Activated CD8-positive, alpha-beta memory T cell treated with anti-CD3 and anti-CD28 coated beads for 36 hours (primary cell): ENCODE data around the gene DMRT1. TPM values are rescaled to one million over a fixed set of nuclear protein-coding genes. Genes with fewer than 3 reads are reported as not detected.
"Not testable (repeated sequence)": the region's sequence is repeated elsewhere in the genome, so short reads cannot be mapped to it uniquely, and the experiment has no call there.

Source experiments
- CTCF ChIA-PET: fragments of 350-600 bp; sonication (Branson Sonifier 250); formaldehyde crosslinking; loops from one replicate; lab custom pipeline; 2021; ENCODE audit warnings: antibody characterized with exemption; lab: Charles Lee
- POLR2A ChIA-PET: fragments of 350-600 bp; sonication (Branson Sonifier 250); formaldehyde crosslinking; loops from one replicate; lab custom pipeline; 2021; ENCODE audit warnings: antibody characterized with exemption; lab: Charles Lee
- total RNA-seq, 2 experiments: library from RNA; stranded (reverse); gene quantifications; one replicate each; pipeline ENCODE4 v1.2.3, GENCODE V29; 2021

Gene DMRT1
- total RNA-seq, 2 experiments from 2014 or later, result not detected

DNA sequence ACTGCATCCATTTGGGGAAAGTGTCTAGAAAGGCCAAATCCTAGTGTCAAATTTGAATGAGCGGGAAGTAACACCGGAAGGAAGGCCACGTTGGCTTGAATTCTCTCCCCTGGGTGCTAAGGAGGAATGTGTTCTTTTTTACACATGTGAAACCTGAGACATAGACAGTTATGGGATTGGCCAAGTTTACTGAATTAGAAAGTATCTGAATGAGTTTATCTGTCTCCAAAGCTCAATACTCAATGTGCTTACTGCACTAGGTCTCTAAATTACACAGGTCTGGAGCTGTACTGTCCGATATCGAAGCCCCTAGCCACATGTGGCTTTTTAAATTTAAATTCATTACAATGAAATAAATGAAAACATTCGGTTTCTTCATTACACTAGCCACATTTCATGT, 6.0 kb downstream of the DMRT1 start:
- POLR2A ChIA-PET, result no interaction called here
- CTCF ChIA-PET, result interaction anchor here (1.1 kb wide), 1 partner anchor 162 kb away, joined by 3 read pairs; no protein-coding TSS in a partner anchor

DNA sequence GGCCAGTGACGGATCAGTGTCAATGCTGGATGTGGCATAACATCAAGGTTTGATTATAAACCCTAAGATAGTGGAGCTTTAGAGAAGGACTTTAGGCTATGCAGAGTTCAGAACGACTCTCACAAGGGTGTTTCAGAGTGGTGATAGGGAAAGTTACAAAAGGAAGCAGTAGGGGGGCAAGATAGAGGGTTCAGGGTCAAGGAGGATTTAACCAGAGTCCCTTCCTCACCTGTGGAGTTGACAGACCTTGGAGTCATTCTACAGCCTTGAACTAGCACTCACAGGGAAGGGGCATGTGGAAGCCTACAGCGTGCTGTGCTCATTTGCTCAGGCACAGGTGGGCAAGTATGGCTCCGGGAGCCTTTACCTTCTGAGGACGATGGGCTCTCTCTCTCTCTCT, 7.9 kb downstream of the DMRT1 start:
- CTCF ChIA-PET, result no interaction called here

DNA sequence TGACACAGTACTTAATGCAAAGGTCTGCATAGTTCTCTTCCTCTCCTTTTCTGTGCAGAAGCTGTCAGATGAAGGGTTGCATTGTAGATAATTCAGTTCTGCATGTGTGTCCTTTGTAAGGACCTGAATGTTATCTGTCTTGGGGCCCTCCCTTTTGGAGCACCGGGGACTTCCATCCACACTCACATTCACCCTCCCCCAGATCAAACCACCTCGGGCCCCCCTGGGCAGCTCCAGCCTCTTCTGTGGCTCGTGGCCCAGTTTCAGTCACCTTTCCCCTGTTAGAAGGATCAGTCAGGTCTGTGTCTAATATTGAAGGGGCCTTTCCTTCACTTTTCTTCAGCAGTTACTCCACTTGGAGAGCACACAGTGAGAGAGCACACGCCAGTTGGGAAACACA, 11.0 kb downstream of the DMRT1 start:
- ChIA-PET CTCF (no interaction called here), POLR2A (no interaction called here)

More for the DNA sequence above, 7.9 kb downstream of the DMRT1 start:
- POLR2A ChIA-PET, result no interaction called here

DNA sequence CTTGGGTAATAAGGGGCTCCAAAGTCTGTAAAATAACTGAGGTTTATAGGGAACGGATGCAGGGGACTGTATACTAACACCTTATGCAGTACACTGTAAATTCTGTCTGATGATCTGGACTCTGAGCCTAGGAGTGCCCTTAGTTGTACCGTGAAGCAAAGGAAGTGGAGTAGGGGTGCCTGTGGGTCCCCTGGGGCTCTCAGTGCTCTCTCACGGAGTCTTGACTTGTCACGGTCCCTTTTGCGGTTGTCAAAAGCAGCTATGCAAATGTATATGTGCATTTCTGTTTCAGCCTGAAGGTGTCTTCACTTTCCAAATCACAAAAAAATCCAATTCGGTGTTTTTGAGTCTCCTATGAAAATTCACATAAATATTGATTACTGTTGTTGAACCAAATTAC, 17.8 kb downstream of the DMRT1 start:
- POLR2A ChIA-PET, result no interaction called here
- CTCF ChIA-PET, result no interaction called here

DNA sequence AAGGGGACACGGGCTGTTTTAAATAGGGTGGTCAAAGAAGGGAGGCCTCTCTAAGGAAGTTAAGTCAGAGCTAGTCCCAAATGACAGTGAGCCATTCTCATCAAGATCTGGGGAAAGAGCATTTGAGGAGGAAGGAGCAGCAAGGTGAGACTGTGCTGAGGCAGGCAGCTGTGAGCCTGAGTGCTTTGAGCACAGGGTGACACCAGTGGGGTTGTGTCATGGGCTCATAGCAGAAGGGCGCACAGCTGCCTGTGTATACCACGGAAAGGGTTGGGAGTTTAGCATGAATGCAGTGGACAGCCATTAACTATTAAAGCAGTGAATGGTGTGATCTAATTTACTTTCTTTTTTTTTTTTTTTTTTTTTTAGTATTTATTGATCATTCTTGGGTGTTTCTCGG, 19.2 kb downstream of the DMRT1 start:
- ChIA-PET CTCF (no interaction called here), POLR2A (no interaction called here)

DNA sequence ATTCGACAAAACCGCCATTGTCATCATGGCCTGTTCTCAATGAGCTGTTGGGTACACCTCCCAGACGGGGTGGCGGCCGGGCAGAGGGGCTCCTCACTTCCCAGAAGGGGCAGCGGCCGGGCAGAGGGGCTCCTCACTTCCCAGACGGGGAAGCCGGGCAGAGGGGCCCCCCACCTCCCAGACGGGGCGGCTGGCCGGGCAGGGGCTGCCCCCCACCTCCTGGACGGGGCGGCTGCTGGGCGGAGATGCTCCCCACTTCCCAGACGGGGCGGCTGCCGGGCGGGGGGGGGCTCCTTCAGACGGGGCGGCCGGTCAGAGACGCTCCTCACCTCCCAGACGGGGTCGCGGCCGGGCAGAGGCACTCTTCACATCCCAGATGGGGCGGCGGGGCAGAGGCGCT, 20.0 kb downstream of the DMRT1 start:
- CTCF ChIA-PET, POLR2A ChIA-PET: not testable (repeated sequence)

DNA sequence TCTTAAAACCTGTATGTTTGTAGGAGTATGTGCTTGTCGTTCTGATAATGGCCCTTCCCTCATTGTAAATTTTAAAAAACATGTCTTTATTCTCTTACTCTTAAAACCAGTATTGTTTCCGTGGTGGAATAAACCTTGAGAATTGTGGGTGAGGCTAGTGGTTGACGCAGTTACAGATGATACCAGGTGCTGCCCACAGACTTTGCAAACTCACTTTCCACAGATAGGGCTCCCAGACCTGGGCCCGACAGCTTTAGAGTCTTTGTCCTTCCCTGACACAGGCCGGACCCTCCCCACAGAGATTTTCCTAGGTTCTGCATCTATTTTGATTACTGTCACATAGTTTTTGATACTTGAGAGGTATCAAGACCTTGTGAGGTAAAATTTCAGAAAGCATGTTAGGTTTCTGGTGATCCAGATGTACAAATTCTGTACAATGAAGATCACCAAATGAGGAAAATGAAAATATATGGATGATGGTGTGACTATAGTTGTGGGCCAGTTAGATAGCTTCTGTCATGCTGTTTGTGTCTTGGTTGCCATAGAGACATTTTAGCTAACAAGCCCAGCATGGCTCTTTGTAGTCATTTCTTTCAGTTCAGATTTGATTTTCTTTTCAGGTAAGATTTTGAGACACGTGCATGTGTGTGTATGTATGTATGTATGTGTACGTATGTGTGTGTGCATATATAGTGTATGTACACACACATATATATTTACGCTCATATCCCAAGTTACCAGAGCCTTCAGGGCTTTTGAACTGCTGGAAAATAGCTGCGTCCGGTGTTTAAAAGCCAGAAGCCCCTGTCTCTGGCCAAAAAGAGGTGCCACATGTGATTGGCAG, 33.8 kb downstream of the DMRT1 start:
- ChIA-PET CTCF (no interaction called here), POLR2A (no interaction called here)

DNA sequence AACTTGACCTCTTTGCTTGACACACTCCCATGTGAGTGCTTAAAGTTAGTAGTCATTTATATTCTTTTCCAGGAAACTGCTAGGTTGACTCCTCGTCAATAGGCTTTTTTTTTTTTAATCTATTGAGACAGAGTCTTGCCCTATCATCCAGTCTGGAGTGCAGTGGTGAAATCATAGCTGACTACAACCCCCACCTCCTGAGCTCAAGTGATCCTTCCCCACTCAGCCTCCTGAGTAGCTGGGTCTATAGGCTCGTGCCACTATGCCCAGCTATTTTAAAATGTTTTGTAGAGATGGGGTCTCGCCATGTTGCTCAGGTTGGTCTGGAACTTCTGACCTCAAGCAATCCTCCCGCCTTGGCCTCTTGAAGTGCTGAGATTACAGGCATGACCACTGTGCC, 34.9 kb downstream of the DMRT1 start:
- ChIA-PET CTCF (no interaction called here), POLR2A (no interaction called here)

DNA sequence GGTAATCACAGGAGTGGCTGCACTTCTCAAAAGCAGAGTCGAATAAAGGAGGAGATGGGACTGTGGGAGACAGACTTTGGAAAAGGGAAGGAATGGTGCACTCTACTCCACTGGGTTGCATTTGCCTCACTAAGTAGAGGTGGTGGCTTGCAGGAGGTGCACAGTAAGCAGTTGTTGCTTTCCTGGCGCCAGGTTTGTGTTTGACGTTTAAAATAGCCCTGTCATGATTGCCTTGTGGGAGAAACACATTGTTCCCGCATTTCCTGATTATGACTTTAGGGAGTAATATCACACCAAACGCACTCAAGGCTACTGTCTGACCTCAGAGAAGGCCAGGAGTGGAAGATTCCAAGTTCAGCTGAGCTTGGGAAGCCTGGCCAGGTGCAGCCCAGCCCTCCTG, 36.7 kb downstream of the DMRT1 start:
- POLR2A ChIA-PET, result no interaction called here
- CTCF ChIA-PET, result no interaction called here

DNA sequence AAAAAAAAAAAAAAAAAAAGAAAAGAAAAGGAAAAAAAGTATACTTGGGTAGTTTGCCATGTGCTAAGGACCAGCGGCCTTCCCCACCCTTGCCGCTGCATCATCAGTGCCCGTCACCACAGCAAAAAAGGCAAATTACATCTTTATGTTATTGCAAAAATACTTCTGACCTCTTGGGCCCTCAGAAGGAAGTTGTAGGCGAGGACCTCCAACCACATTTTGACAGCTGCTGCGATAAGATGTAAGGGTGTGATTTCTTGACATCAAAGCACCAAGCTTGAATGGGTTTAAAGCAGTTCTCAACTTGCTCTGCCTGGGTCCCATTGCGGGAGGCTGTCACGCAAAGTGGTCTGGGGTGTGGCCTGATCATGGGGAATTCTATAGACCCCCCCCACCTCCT, 39.2 kb downstream of the DMRT1 start:
- ChIA-PET CTCF (interaction anchor here (1.2 kb wide), 1 partner anchor 13 kb away, joined by 4 read pairs; no protein-coding TSS in a partner anchor), POLR2A (no interaction called here)

DNA sequence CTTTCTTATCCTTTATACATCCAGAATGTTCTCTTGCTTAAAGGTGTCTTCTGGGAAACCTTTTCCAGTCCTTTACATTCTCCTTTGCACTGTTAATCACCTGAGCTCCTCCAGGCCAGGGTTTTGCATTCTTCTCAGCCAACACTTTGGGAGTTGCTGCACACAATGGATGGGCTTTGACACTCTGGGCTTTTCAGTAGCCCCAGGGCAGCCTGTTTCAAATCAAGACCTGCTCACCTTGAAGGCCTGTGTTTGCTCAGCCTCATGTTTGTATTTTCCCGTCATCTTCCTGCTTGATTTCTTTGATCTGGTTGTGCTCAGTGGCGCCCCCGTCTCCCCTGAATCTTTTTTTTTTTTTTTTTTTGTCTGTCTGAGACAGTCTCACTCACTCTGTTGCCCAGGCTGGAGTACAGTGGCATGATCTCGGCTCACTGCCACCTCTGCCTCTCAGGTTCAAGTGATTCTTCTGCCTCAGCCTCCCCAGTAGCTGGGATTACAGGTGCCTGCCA, 41.0 kb downstream of the DMRT1 start:
- ChIA-PET POLR2A (no interaction called here), CTCF (no interaction called here)

DNA sequence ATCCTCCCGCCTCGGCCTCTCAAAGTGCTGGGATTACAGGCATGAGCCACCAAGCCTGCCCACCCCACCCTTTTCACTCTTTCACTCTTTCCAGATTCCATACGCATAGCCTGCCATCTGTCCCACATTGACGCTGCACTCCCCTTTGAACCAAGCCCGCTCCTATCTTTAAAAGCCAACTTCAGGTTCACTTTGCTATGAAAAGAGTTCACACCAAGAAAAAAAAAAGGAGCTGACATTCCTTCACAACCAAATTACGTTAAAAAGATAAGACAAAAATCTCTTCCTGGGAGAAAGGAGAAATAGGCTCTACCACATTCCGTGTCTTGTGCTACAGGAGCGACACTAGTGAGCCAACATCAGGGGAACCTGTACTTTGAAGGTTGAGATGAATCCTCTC, 41.5 kb downstream of the DMRT1 start:
- ChIA-PET CTCF (no interaction called here), POLR2A (no interaction called here)

DNA sequence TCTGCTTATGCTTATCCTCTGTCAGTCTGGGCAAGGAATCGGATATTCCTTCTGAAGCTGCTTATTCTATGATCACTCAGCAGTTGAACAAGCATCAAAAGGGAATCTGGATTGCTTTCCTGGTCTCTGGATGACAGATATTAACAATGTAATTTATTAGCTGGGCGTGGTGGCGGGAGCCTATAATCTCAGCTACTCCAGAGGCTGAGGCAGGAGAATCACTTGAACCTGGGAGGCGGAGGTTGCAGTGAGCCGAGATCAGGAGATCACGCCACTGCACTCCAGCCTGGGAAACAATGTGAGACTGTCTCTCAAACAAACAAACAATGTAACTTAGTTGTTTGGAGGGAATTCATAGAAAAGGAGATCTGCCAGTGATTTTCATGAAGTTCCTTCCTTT, 45.4 kb downstream of the DMRT1 start:
- ChIA-PET CTCF (no interaction called here), POLR2A (no interaction called here)

DNA sequence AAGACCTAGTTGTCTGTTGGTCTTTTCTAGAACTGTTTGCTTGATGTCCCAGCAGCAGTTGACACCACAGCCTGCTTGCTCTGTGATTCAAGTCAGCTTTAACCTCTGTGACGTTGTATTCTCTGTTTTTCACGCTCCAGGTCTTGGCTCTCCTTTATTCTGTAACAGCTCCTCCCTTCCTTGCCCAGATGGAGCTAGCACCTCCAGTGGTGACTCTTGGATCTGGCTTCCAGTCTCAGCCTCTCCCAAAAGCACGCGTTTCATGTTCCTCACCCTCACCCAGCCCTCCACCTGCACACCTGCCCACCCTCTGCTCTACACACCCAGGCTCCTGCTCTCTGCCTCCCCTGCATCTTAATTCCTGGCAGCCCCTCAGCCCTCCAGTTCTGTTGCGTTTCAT, 50.6 kb downstream of the DMRT1 start:
- ChIA-PET CTCF (no interaction called here), POLR2A (no interaction called here)

DNA sequence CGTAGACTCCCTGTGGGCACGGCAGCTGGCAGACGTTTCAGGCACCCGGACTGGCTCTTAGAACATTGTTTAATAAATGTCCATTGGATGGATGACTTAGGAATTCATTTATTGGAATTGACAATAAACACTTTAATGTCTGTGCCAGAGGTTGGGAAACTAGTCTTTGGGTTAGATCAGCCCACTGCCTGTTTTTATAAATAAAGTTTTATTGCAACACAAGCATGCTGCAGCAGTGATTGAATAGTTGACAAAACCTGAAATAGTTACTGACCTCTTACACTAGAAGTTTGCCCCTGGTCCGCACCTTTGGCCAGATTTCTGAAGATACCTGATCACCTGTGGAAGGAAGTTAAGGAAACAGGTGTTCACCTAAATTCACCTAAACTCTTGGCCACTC, 51.6 kb downstream of the DMRT1 start:
- ChIA-PET POLR2A (no interaction called here), CTCF (interaction anchor here (0.8 to 1.5 kb wide), 9 partner anchors 8 to 117 kb away, joined by 3 to 5 read pairs (median 3); no protein-coding TSS in a partner anchor)

DNA sequence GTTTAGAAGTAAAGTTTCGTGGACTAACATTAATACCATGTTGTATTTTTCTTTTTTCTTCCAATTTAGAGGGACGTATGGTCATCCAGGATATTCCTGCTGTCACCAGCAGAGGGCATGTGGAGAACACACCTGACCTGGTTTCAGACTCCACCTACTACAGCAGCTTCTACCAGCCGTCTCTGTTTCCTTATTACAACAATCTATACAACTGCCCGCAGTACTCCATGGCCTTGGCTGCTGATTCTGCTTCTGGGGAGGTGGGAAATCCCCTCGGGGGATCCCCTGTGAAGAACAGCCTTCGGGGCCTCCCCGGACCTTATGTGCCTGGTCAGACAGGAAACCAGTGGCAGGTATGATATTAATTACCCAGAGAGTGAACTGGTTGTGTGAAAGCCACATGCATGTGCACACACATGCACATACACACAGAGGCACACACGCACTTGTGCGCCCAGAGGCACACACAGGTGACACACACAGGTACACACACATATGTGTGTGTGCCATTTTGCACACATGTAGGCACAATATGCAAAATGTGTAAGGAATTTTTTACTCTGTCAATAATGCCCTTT, 52.4 kb downstream of the DMRT1 start:
- CTCF ChIA-PET, result interaction anchor here (0.7 to 1.5 kb wide), 10 partner anchors 8 to 116 kb away, joined by 3 to 5 read pairs (median 3); no protein-coding TSS in a partner anchor
- POLR2A ChIA-PET, result no interaction called here

DNA sequence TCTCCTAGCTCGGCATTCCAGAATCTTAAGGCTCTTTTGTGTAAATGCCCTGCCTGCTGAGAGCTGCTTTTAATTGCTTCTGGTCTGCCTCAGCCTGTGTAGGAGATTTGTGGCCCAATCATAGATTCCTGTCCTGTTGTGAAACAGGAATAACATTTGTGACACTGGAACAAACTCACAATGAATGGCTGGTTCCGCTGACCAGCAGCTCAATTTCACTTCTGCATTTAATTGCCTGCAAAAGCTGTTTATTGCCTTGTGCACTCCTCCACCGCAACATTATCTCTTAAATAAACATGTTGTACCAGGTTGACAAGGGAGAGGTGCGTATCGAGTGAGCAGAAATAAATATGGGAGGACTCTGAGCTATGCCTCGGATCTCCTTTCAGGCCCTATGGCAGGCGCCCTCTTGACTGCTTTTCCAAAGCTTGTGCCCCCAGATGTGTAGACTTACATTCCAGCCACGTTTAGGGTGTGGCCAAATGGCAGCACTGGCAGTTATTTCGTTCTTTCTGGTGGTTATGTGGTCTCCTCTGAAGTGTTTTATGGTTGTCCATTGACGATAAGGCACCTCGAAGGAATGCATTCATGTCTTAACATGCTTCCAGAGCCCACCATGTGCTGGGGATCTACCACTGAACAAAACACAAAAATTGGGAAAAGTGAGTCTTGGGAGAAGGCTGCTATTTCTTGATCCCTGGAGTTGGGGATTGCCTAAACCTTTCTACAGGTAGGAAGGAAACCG, 58.1 kb downstream of the DMRT1 start:
- ChIA-PET POLR2A (no interaction called here), CTCF (no interaction called here)

DNA sequence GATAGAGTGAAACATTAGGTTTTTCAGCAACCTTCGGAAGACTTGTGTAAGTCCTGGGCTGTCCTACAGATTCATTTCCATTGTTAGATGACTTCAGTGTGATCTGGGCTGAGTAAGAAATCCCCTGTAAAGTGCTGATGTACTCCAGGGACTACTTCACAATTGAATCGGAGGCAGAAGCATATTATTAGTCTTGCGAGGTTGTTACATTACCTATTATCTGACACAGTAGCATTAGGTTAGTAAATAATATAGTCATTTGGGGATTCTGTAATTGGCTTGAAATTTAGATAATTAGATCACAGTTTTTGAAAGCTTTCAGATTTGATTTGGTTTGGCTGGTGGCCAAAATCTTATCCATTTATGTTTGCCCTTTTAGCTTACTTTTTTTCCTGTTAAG, 62.4 kb downstream of the DMRT1 start:
- ChIA-PET POLR2A (no interaction called here), CTCF (no interaction called here)

DNA sequence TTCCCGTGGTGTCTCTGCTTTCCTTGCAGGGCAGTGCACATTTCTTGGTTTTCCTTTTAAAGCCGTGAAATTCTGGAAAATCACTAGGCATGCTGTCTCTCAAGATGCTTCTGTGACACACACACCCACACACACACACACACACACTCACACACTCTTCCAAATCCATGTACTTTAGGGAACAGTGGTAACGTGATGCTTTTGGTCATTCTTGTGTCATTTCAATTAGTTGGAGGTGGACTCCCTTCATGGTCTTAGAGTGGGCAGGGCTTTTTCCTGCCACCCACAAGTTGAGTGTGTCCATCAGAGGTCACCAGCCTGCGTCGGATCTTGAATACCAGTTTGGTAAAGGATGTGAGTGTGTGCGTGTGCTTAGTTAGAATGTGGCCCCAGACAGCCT, 64.4 kb downstream of the DMRT1 start:
- CTCF ChIA-PET, result no interaction called here
- POLR2A ChIA-PET, result no interaction called here

DNA sequence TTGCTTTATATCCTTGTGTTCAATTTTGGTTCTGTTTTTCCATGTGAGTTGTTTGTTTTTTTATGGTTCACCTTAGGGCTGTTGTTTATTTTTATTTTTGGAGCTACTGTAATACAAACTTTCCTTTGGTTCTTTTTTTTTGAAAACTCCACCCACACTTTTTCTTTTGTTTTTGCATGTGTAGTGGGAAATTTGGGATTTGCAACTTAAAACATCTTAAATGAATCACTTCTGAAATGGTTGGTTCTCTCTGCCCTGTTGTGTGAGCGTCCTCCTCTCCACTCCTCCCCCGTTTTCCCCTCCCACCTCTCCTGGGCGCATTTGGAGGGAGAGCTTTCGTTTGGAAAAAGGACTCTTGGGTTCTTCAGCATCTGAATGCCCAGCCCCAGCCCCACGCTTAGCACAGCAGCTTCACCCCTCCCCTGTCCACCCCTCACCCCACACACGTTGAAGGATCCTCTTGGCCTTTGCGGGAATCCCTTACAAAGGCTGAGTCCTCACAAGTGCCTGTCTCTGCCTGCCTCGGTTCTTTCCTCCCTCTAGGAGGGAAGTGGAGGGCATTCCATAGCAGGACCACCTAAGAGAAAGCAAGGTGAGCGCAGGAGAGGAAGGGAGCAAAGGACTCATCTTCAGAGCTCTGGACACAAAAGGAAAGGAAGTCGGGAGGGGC, 67.2 kb downstream of the DMRT1 start:
- ChIA-PET CTCF (no interaction called here), POLR2A (no interaction called here)
